LNCAP (cell line): Measurements from ENCODE around the gene DDAH2.

Experiments
- TF ChIP-seq, protein P1 (sequence below): fragments of 450-650 bp; IDR thresholded peaks from 2 replicates; pipeline ENCODE4 v1.5.1; 2017; ENCODE audit warnings: mild to moderate bottlenecking

DDAH2 gene

DNA sequence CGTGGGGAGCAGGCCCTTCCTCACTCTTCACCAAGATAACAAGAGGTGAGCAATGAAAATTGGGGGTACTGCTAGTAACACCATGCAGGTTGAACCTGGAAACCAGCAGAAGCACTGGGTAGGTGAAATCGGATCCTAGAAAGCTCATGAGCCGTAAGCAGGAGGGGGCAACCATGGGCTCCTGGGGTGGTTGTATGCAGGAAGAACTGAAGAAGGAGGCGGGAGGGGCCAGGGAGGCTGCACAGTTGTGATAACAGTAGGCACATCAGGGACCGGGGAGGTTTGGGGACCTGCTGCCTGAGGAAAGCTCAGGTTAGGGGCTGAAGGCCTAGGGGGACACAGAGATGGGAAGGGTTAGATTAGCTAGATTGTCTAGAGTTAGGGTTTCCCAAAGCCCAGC is 42.6 kb downstream of the DDAH2 start:
- TF ChIP-seq, protein P1, sequence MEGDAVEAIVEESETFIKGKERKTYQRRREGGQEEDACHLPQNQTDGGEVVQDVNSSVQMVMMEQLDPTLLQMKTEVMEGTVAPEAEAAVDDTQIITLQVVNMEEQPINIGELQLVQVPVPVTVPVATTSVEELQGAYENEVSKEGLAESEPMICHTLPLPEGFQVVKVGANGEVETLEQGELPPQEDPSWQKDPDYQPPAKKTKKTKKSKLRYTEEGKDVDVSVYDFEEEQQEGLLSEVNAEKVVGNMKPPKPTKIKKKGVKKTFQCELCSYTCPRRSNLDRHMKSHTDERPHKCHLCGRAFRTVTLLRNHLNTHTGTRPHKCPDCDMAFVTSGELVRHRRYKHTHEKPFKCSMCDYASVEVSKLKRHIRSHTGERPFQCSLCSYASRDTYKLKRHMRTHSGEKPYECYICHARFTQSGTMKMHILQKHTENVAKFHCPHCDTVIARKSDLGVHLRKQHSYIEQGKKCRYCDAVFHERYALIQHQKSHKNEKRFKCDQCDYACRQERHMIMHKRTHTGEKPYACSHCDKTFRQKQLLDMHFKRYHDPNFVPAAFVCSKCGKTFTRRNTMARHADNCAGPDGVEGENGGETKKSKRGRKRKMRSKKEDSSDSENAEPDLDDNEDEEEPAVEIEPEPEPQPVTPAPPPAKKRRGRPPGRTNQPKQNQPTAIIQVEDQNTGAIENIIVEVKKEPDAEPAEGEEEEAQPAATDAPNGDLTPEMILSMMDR, result no peak

DNA sequence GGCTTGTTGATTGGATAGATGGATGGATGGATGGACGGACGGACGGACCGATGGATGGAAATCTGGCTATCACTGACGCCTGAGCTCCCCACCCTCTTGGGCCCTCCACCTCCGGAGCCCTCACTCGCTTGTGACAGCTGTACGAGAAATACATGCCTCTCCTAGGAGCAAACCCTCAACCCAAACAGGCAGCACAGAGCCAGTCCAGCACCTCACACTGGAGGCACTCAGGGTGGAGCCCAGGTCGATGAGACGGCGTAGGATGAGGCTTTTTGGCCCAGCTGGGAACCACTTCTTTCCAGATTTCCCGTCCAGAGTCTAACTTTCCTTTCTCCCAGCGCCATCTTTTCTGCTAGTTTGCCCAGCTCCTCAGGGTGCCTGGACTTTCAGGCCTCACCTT is 45.5 kb downstream of the DDAH2 start:
- TF ChIP-seq, protein P1, result no peak

GRCh38 chr6:31681135-31681671 is 47.9 kb downstream of the DDAH2 start:
- TF ChIP-seq, protein P1, result no peak

GRCh38 chr6:31680226-31681134 is 48.6 kb downstream of the DDAH2 start, which contains the start of gene LY6G5C:
Gene LY6G5C (minus strand): TSS chr6:31681067. CDS start chr6:31680373, 694 bp downstream.
- TF ChIP-seq, protein P1, result peak; percentile 63

DNA sequence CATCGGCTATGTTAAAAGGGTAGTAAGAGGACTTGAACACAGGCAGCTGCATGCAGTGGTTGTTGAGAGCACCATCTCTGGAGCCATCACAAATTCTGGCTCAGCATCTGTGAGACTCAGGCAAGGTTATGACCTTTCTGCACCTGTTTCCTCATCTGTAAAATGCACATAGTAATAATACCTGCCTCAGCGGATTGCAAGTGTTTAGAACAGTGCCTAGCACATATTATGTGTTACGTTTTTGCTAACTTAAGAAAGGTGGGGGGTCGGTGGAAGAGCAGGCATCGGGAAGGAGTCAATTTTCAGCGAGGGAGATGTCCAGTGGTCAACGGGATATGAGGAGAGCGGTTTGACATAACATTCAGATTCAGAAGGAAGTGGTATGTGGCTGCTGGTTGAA is 51.1 kb downstream of the DDAH2 start:
- TF ChIP-seq, protein P1, result no peak
